ENCODE data around the gene SELENOS.
"Not testable (repeated sequence)": the region's sequence is repeated elsewhere in the genome, so short reads cannot be mapped to it uniquely, and the experiment has no call there.

Gene SELENOS

GRCh38 chr15:101309436-101310160, 32.3 kb upstream of the SELENOS start:
- DNase-seq = no peak

- no peak for DNase-seq
These were observed 31.5 kb upstream of the SELENOS start for GRCh38 chr15:101308604-101309435.

GRCh38 chr15:101307897-101308603, 30.8 kb upstream of the SELENOS start:
- DNase-seq = no peak

GRCh38 chr15:101307048-101307896, 30.0 kb upstream of the SELENOS start:
- DNase-seq = no peak

GRCh38 chr15:101306341-101307047, 29.2 kb upstream of the SELENOS start:
- DNase-seq = no peak

GRCh38 chr15:101305820-101306255, 28.6 kb upstream of the SELENOS start:
- DNase-seq = no peak

- DNase-seq = no peak
These were observed 26.1 kb upstream of the SELENOS start for GRCh38 chr15:101303408-101303807.

- DNase-seq = no peak
These were observed 19.4 kb upstream of the SELENOS start for GRCh38 chr15:101296418-101297405.

- DNase-seq = no peak
These were observed 18.4 kb upstream of the SELENOS start for GRCh38 chr15:101295607-101296161.

GRCh38 chr15:101294731-101295606, 17.7 kb upstream of the SELENOS start, which contains the start of gene SNRPA1:
SNRPA1 (minus strand) TSS chr15:101295248; CDS start chr15:101295178, 70 bp downstream.
- peak; percentile 94 to 96 for DNase-seq

GRCh38 chr15:101293122-101293521, 15.8 kb upstream of the SELENOS start:
- no peak for DNase-seq

- peak in 1 of 2 donors; percentile 75 for DNase-seq
These were observed 11.7 kb upstream of the SELENOS start for GRCh38 chr15:101288905-101289513.

GRCh38 chr15:101287342-101287741, 10.1 kb upstream of the SELENOS start:
- not testable (repeated sequence) for DNase-seq

GRCh38 chr15:101286471-101287114, 9.3 kb upstream of the SELENOS start:
- no peak for DNase-seq

- DNase-seq = no peak
These were observed 6.6 kb upstream of the SELENOS start for GRCh38 chr15:101283931-101284330.

GRCh38 chr15:101280007-101280406, 2.7 kb upstream of the SELENOS start:
- DNase-seq = no peak

- no peak for DNase-seq
These were observed 769 bp upstream of the SELENOS start for GRCh38 chr15:101277943-101278564.

Data from CD4-positive, alpha-beta T cell treated with Interleukin-4 for 1 hour (primary cell).